H1 (cell line): ENCODE measurements around the gene PPP1R13B. TPM values are rescaled to one million over a fixed set of nuclear protein-coding genes. Genes with fewer than 3 reads are reported as not detected.

Experiments
- CBX8 ChIP-seq: fragments of 300-800, 300-1000 bp; sonication (generic); IDR thresholded peaks from 2 replicates; pipeline ENCODE4 v1.7.1; 2016; ENCODE audit warnings: low read depth, low read length, borderline replicate concordance
- EGR1 ChIP-seq: IDR thresholded peaks from 2 replicates; pipeline ENCODE4 v1.6.1; 2011; ENCODE audit warnings: low read depth, low read length, borderline replicate concordance
- RFX5 ChIP-seq: IDR thresholded peaks from 2 replicates; pipeline ENCODE4 v1.6.1; 2011; ENCODE audit warnings: low read depth, low read length, improper control_type of control experiment, borderline replicate concordance
- SP1 ChIP-seq: IDR thresholded peaks from 2 replicates; pipeline ENCODE4 v1.6.1; 2011; ENCODE audit warnings: low read depth, low read length
- TEAD4 ChIP-seq: IDR thresholded peaks from 2 replicates; pipeline ENCODE4 v1.6.1; 2012; ENCODE audit warnings: low read depth, low read length, inconsistent platforms, mixed read lengths
- polyA plus RNA-seq, 7 experiments: library from polyadenylated mRNA; depleted of rRNA in 3 of 7; stranded (reverse) in 5 of 7; unstranded in 2 of 7; fragments of >200 nt in 5 of 7; fragments of 200-250 nt in 2 of 7; gene quantifications; 1 replicate in 5 of 7; 2 replicates in 1 of 7; 4 replicates in 1 of 7; pipeline versions ENCODE4 v1.2.1 to v1.2.3, GENCODE V29; 2011 to 2013; ENCODE audit warnings: missing spikeins in 2 of 7, mixed read lengths in 2 of 7
- total RNA-seq: library from RNA; stranded (reverse); fragmentation: NEBNext Ultra II Directional; extraction: Animal tissue kit (Norgen Biotek cat#: 25700); gene quantifications from 2 replicates; pipeline ENCODE4 v1.2.1, GENCODE V29; 2021

The PPP1R13B gene
- total and polyA plus RNA-seq, 2 of the 8 experiments (the other 6 are each of a cell fraction or from before 2014, with no cell fraction given) = 2.6 to 8.9 TPM

DNA sequence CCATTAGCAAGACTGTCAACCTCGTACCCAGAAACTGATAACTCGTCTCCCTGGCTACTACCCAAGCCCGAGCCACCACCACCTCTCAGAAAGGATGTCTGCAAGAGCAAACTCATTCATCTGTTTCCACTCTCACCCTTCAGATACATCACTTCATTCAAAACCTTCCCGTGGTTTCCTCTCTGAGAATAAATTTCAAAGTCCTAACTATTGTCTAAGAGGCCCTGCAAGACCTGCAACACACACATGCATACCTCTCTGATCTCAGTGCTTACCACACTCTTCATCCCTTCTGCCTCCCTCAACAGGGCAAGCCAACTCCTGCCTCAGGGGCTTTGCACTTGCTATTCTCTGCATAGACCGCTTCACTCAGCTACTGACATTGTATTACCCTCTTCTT, 40.6 kb downstream of the PPP1R13B start (continued):
- no peak for TF ChIP-seq SP1
- no peak for TF ChIP-seq TEAD4
- TF ChIP-seq CBX8 = no peak
- TF ChIP-seq RFX5 = no peak
- TF ChIP-seq EGR1 = no peak
